HUES64 (cell line): Measurements from ENCODE around the gene SLC35E4.
"Not testable (repeated sequence)": the region's sequence is repeated elsewhere in the genome, so short reads cannot be mapped to it uniquely, and the experiment has no call there.

Source experiments
- H3K27ac ChIP-seq: 2 replicates; pipeline ENCODE4 v1.7.0; 2013; ENCODE audit warnings: low read depth, low read length, inconsistent platforms
- H3K27me3 ChIP-seq: 2 replicates; pipeline ENCODE4 v1.6.1; 2013; ENCODE audit warnings: mild to moderate bottlenecking, low read length; ENCODE audit not compliant: insufficient read depth
- H3K36me3 ChIP-seq: 2 replicates; pipeline ENCODE4 v1.6.1; 2013; ENCODE audit warnings: mild to moderate bottlenecking, low read length; ENCODE audit not compliant: insufficient read depth
- H3K4me1 ChIP-seq: 2 replicates; pipeline ENCODE4 v1.6.1; 2013; ENCODE audit warnings: mild to moderate bottlenecking, low read length, moderate library complexity; ENCODE audit not compliant: insufficient read depth
- H3K4me3 ChIP-seq: 2 replicates; pipeline ENCODE4 v1.5.1; 2013; ENCODE audit warnings: mild to moderate bottlenecking, low read length, moderate library complexity
- H3K9ac ChIP-seq: 2 replicates; pipeline ENCODE4 v1.6.1; 2013; ENCODE audit warnings: mild to moderate bottlenecking, low read depth, low read length
- H3K9me3 ChIP-seq: 2 replicates; pipeline ENCODE4 v1.6.1; 2013; ENCODE audit warnings: low read depth, low read length; ENCODE audit not compliant: insufficient read depth
- WGBS: fragments of 150-250, 120-280 bp; methylation state at CpG from one replicate; pipeline ENCODE4 v1.1.7; 2013; ENCODE audit warnings: missing lambda C conversion rate; 5-methylcytosine and 5-hydroxymethylcytosine counted together

The SLC35E4 gene

GRCh38 chr22:30612789-30613188 lies 22.8 kb upstream of the SLC35E4 start:
- WGBS: 87% methylated on average over 8 of the region's 8 CpGs
- Histone ChIP-seq H3K36me3 (peaks cover 61% of the 10 kb centered on the region), H3K4me3 (no peak overlapping the region), H3K9me3 (no peaks in the 10 kb centered on the region), H3K27me3 (no peaks in the 10 kb centered on the region), H3K27ac (no peak overlapping the region), H3K9ac (no peak overlapping the region), H3K4me1 (peaks cover 18% of the 10 kb centered on the region; the same call in 1 of the 2 replicates)

- 93% methylated on average over 7 of the region's 7 CpGs for WGBS
- H3K4me1 ChIP-seq: peaks cover 7% of the 10 kb centered on the region; the same call in 1 of the 2 replicates
- H3K36me3 ChIP-seq: peaks cover 73% of the 10 kb centered on the region
- no peaks in the 10 kb centered on the region for H3K9me3 ChIP-seq
- H3K4me3 ChIP-seq: no peak overlapping the region
- H3K27ac ChIP-seq: no peak overlapping the region
- no peaks in the 10 kb centered on the region for H3K27me3 ChIP-seq
- H3K9ac ChIP-seq: no peak overlapping the region
These were observed 21.3 kb upstream of the SLC35E4 start for GRCh38 chr22:30614268-30614667.

GRCh38 chr22:30614879-30615278 lies 20.7 kb upstream of the SLC35E4 start:
- no peak overlapping the region for H3K4me3 ChIP-seq
- no peak overlapping the region for H3K9ac ChIP-seq
- H3K9me3 ChIP-seq: no peaks in the 10 kb centered on the region
- peaks cover 79% of the 10 kb centered on the region for H3K36me3 ChIP-seq
- 0 out of 2 replicates have a peak, but pooled peaks cover under 1% of the 10 kb centered on the region for H3K4me1 ChIP-seq
- H3K27me3 ChIP-seq: no peaks in the 10 kb centered on the region
- H3K27ac ChIP-seq: no peak overlapping the region

GRCh38 chr22:30615543-30615954 lies 20.0 kb upstream of the SLC35E4 start:
- Histone ChIP-seq H3K27ac (no peak overlapping the region), H3K9me3 (no peaks in the 10 kb centered on the region), H3K4me1 (no peaks in the 10 kb centered on the region), H3K36me3 (peaks cover 79% of the 10 kb centered on the region), H3K27me3 (no peaks in the 10 kb centered on the region), H3K4me3 (no peak overlapping the region), H3K9ac (no peak overlapping the region)
- WGBS: 94% methylated on average over 7 of the region's 7 CpGs

GRCh38 chr22:30617819-30618218 lies 17.8 kb upstream of the SLC35E4 start:
- H3K27ac ChIP-seq: no peak overlapping the region
- no peaks in the 10 kb centered on the region for H3K27me3 ChIP-seq
- 98% methylated on average over 5 of the region's 6 CpGs for WGBS
- H3K9ac ChIP-seq: no peak overlapping the region
- peaks cover 69% of the 10 kb centered on the region for H3K36me3 ChIP-seq
- H3K9me3 ChIP-seq: no peaks in the 10 kb centered on the region
- no peak overlapping the region for H3K4me3 ChIP-seq
- no peaks in the 10 kb centered on the region for H3K4me1 ChIP-seq

- H3K4me3 ChIP-seq, H3K9ac ChIP-seq, H3K27me3 ChIP-seq, H3K9me3 ChIP-seq, H3K27ac ChIP-seq, H3K4me1 ChIP-seq: not testable (repeated sequence)
- 94% methylated on average over 6 of the region's 6 CpGs for WGBS
- H3K36me3 ChIP-seq: peaks cover 69% of the 10 kb centered on the region
These were observed 15.7 kb upstream of the SLC35E4 start for GRCh38 chr22:30619909-30620308.

- WGBS: 90% methylated on average over 5 of the region's 5 CpGs
- Histone ChIP-seq H3K27ac (no peak overlapping the region), H3K36me3 (peaks cover 32% of the 10 kb centered on the region), H3K9me3 (no peaks in the 10 kb centered on the region), H3K27me3 (no peaks in the 10 kb centered on the region), H3K4me3 (no peak overlapping the region), H3K9ac (no peak overlapping the region), H3K4me1 (no peaks in the 10 kb centered on the region)
These were observed 9.2 kb upstream of the SLC35E4 start for GRCh38 chr22:30626413-30626812.

GRCh38 chr22:30627471-30627870 lies 8.1 kb upstream of the SLC35E4 start:
- WGBS: 94% methylated on average over 5 of the region's 5 CpGs
- H3K36me3 ChIP-seq: peaks cover 30% of the 10 kb centered on the region

GRCh38 chr22:30628491-30628890 lies 7.1 kb upstream of the SLC35E4 start:
- Histone ChIP-seq H3K9me3 (no peaks in the 10 kb centered on the region), H3K27ac (no peak overlapping the region), H3K9ac (no peak overlapping the region), H3K27me3 (no peaks in the 10 kb centered on the region), H3K4me3 (no peak overlapping the region), H3K36me3 (peaks cover 20% of the 10 kb centered on the region), H3K4me1 (no peaks in the 10 kb centered on the region)
- WGBS: 96% methylated on average over 4 of the region's 4 CpGs

More at GRCh38 chr22:30627471-30627870, 8.1 kb upstream of the SLC35E4 start:
- Histone ChIP-seq H3K4me1 (no peaks in the 10 kb centered on the region), H3K27ac (no peak overlapping the region), H3K27me3 (no peaks in the 10 kb centered on the region), H3K4me3 (no peak overlapping the region), H3K9ac (no peak overlapping the region), H3K9me3 (no peaks in the 10 kb centered on the region)

GRCh38 chr22:30631469-30631868 lies 4.1 kb upstream of the SLC35E4 start:
- not testable (repeated sequence) for H3K27ac ChIP-seq, H3K4me3 ChIP-seq, H3K4me1 ChIP-seq, H3K9me3 ChIP-seq, H3K9ac ChIP-seq, H3K36me3 ChIP-seq, H3K27me3 ChIP-seq
- 97% methylated on average over 17 of the region's 31 CpGs for WGBS

- Histone ChIP-seq H3K9ac (no peak overlapping the region), H3K27me3 (peaks cover 8% of the 10 kb centered on the region), H3K4me1 (peaks cover 4% of the 10 kb centered on the region), H3K36me3 (no peaks in the 10 kb centered on the region), H3K4me3 (peak overlapping the region; percentile 65), H3K27ac (no peak overlapping the region), H3K9me3 (no peaks in the 10 kb centered on the region)
- 9% methylated on average over 29 of the region's 29 CpGs for WGBS
These were observed 929 bp upstream of the SLC35E4 start for GRCh38 chr22:30634471-30635233.
